ENCODE measurements around the gene SIM2.
"Not testable (repeated sequence)": the region's sequence is repeated elsewhere in the genome, so short reads cannot be mapped to it uniquely, and the experiment has no call there.

SIM2 gene

GRCh38 chr21:36661511-36662309 is 37.2 kb upstream of the SIM2 start:
- DNase-seq (ENCODE audit: low spot score), result no peak
- in situ Hi-C loops (cut with MboI; ENCODE audit: low pct_unique_long_range_greater_than_20kb, low sequenced_read_pairs, unreplicated experiment), result loop anchor here (25.0 kb wide), 1 partner anchor 101 kb away; no protein-coding TSS in a partner anchor
- TF ChIP-seq CTCF (IDR thresholded peaks at IDR 0.05; ENCODE audit: extremely low read depth, insufficient read depth, missing control alignments), result no peak

- no peak for DNase-seq (ENCODE audit: low spot score)
- no peak for TF ChIP-seq CTCF (IDR thresholded peaks at IDR 0.05; ENCODE audit: extremely low read depth, insufficient read depth, missing control alignments)
- in situ Hi-C loops (cut with MboI; ENCODE audit: low pct_unique_long_range_greater_than_20kb, low sequenced_read_pairs, unreplicated experiment), result loop anchor here (25.0 kb wide), 1 partner anchor 99 kb away; no protein-coding TSS in a partner anchor
These were observed 35.7 kb upstream of the SIM2 start for GRCh38 chr21:36663033-36663855.

- no peak for TF ChIP-seq CTCF (IDR thresholded peaks at IDR 0.05; ENCODE audit: extremely low read depth, insufficient read depth, missing control alignments)
- no peak for DNase-seq (ENCODE audit: low spot score)
- in situ Hi-C loops (cut with MboI; ENCODE audit: low pct_unique_long_range_greater_than_20kb, low sequenced_read_pairs, unreplicated experiment), result loop anchor here (25.0 kb wide), 1 partner anchor 98 kb away; no protein-coding TSS in a partner anchor
These were observed 34.3 kb upstream of the SIM2 start for GRCh38 chr21:36664662-36664990.

- no peak for DNase-seq (ENCODE audit: low spot score)
- in situ Hi-C loops (cut with MboI; ENCODE audit: low pct_unique_long_range_greater_than_20kb, low sequenced_read_pairs, unreplicated experiment), result loop anchor here (25.0 kb wide), 1 partner anchor 96 kb away; no protein-coding TSS in a partner anchor
- TF ChIP-seq CTCF (IDR thresholded peaks at IDR 0.05; ENCODE audit: extremely low read depth, insufficient read depth, missing control alignments), result no peak
These were observed 33.1 kb upstream of the SIM2 start for GRCh38 chr21:36665806-36666205.

GRCh38 chr21:36668713-36669112 is 30.2 kb upstream of the SIM2 start:
- in situ Hi-C loops (cut with MboI; ENCODE audit: low pct_unique_long_range_greater_than_20kb, low sequenced_read_pairs, unreplicated experiment), result loop anchor here (25.0 kb wide), 1 partner anchor 94 kb away; no protein-coding TSS in a partner anchor
- TF ChIP-seq CTCF (IDR thresholded peaks at IDR 0.05; ENCODE audit: extremely low read depth, insufficient read depth, missing control alignments), result no peak
- DNase-seq (ENCODE audit: low spot score), result no peak

- no peak for TF ChIP-seq CTCF (IDR thresholded peaks at IDR 0.05; ENCODE audit: extremely low read depth, insufficient read depth, missing control alignments)
- in situ Hi-C loops (cut with MboI; ENCODE audit: low pct_unique_long_range_greater_than_20kb, low sequenced_read_pairs, unreplicated experiment), result loop anchor here (25.0 kb wide), 1 partner anchor 90 kb away; no protein-coding TSS in a partner anchor
- DNase-seq (ENCODE audit: low spot score), result no peak
These were observed 27.1 kb upstream of the SIM2 start for GRCh38 chr21:36671836-36672235.

GRCh38 chr21:36672296-36672695 is 26.6 kb upstream of the SIM2 start:
- in situ Hi-C loops (cut with MboI; ENCODE audit: low pct_unique_long_range_greater_than_20kb, low sequenced_read_pairs, unreplicated experiment), result loop anchor here (25.0 kb wide), 1 partner anchor 90 kb away; no protein-coding TSS in a partner anchor
- DNase-seq (ENCODE audit: low spot score), result not testable (repeated sequence)
